Lung (tissue), 12 donors: ENCODE results near the gene HIP1R. TPM values are rescaled to one million over a fixed set of nuclear protein-coding genes. Genes with fewer than 3 reads are reported as not detected.
"Not testable (repeated sequence)": the region's sequence is repeated elsewhere in the genome, so short reads cannot be mapped to it uniquely, and the experiment has no call there.

ENCODE experiments used
- ATAC-seq: fragments of 200-7000 bp; cut with Tn5 transposase; one replicate; pipeline ENCODE4 v1.9.1; 2020; ENCODE audit warnings: moderate number of reproducible peaks; ENCODE audit not compliant: insufficient read depth, low FRiP score
- DNase-seq, 3 donors: peaks; one replicate each; pipeline ENCODE4 v3.0.0-alpha.2; 2013 to 2017
- H3K27ac ChIP-seq, 2 donors: one replicate each; pipeline ENCODE4 v1.5.1; 2013; ENCODE audit warnings: mild to moderate bottlenecking in 2 of 2, moderate library complexity in 2 of 2, control low read depth in 1 of 2, inconsistent platforms in 1 of 2, low read depth in 1 of 2, low read length in 1 of 2
- H3K27me3 ChIP-seq, 3 donors: one replicate each; pipeline ENCODE4 v1.5.1; 2013; ENCODE audit warnings: low read length in 2 of 3; ENCODE audit not compliant: control insufficient read depth in 3 of 3, insufficient read depth in 3 of 3
- H3K36me3 ChIP-seq, 4 donors: one replicate each; pipeline ENCODE4 v1.5.1; 2013; ENCODE audit warnings: low read length in 4 of 4, mild to moderate bottlenecking in 1 of 4, moderate library complexity in 1 of 4; ENCODE audit not compliant: control insufficient read depth in 4 of 4, insufficient read depth in 4 of 4
- H3K4me1 ChIP-seq, 5 donors: one replicate each; pipeline ENCODE4 v1.5.1; 2013; ENCODE audit warnings: low read length in 5 of 5, mild to moderate bottlenecking in 2 of 5, moderate library complexity in 1 of 5; ENCODE audit not compliant: control insufficient read depth in 5 of 5, insufficient read depth in 5 of 5
- H3K4me3 ChIP-seq: one replicate; pipeline ENCODE4 v1.5.1; 2013; ENCODE audit warnings: mild to moderate bottlenecking, control low read depth, moderate library complexity
- H3K9ac ChIP-seq, 2 donors: one replicate each; pipeline ENCODE4 v1.5.1; 2013; ENCODE audit warnings: low read length in 2 of 2, control low read depth in 1 of 2; ENCODE audit not compliant: insufficient read depth in 1 of 2
- H3K9me3 ChIP-seq, 4 donors: one replicate each; pipeline ENCODE4 v1.5.1; 2013; ENCODE audit warnings: low read length in 3 of 4, mild to moderate bottlenecking in 1 of 4, moderate library complexity in 1 of 4; ENCODE audit not compliant: control insufficient read depth in 4 of 4, insufficient read depth in 3 of 4
- WGBS, 2 donors: extraction: QIAGEN DNeasy Blood & Tissue Kit; methylation state at CpG; one replicate each; pipeline ENCODE4 v1.1.7; 2013; 5-methylcytosine and 5-hydroxymethylcytosine counted together
- polyA plus RNA-seq, 2 donors: library from polyadenylated mRNA; stranded (reverse); fragments of 200-250 nt; gene quantifications; one replicate each; pipeline ENCODE4 v1.2.1, GENCODE V29; 2013
- total RNA-seq, 2 donors: library from RNA; depleted of rRNA in 1 of 2; stranded (reverse); fragments of >200 nt in 1 of 2; gene quantifications; one replicate each; pipeline ENCODE4 v1.2.1, GENCODE V29; 2014 to 2021
- TF ChIP-seq, protein P1 (sequence below): IDR thresholded peaks from 2 replicates; pipeline ENCODE4 v1.5.1; 2012; ENCODE audit warnings: mild to moderate bottlenecking; ENCODE audit errors: control extremely low read depth, extremely low read depth
- donor health status: control.
- donor health status: control.
- donor health status: Bipolar disorder and iron deficiency.
- donor health status: healthy.
- donor health status: DM: yes; HTN: yes; CAD: no.

HIP1R gene
- total and polyA plus RNA-seq, 4 donors = 33.8 to 56.3 (median 35.4) TPM

DNA sequence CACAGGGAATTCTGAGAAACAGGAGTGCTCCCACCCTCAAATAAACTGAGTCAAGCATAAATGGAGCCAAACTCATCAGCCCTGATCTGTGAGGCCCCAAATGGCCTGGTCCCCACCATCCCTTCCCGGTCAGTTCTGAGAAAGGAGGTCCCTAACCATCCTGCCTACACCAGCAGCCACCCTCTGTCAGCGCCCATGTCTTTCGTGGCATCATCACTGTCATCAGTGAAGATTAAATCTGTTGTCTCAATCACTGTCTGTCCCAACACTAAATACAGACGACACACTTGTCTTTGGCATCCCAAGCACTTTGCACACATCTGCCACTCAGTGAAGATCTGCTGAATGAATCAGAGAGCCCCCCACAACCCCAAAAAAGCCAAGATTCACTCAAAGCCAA lies 38.3 kb downstream of the HIP1R start:
- ATAC-seq = no peak
- TF ChIP-seq, protein P1, sequence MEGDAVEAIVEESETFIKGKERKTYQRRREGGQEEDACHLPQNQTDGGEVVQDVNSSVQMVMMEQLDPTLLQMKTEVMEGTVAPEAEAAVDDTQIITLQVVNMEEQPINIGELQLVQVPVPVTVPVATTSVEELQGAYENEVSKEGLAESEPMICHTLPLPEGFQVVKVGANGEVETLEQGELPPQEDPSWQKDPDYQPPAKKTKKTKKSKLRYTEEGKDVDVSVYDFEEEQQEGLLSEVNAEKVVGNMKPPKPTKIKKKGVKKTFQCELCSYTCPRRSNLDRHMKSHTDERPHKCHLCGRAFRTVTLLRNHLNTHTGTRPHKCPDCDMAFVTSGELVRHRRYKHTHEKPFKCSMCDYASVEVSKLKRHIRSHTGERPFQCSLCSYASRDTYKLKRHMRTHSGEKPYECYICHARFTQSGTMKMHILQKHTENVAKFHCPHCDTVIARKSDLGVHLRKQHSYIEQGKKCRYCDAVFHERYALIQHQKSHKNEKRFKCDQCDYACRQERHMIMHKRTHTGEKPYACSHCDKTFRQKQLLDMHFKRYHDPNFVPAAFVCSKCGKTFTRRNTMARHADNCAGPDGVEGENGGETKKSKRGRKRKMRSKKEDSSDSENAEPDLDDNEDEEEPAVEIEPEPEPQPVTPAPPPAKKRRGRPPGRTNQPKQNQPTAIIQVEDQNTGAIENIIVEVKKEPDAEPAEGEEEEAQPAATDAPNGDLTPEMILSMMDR = no peak
- DNase-seq = peak in 1 of 3 donors; percentile 3
- H3K9ac ChIP-seq = no peak overlapping the region
- H3K27me3 ChIP-seq = no peaks in the 10 kb centered on the region
- peaks cover 24 to 42% (median 37%) of the 10 kb centered on the region in 5 donors for H3K4me1 ChIP-seq
- H3K4me3 ChIP-seq = no peak overlapping the region
- H3K36me3 ChIP-seq = peaks cover 0 to 20% (median 14%) of the 10 kb centered on the region in 4 donors
- peak overlapping the region in 1 of 2 donors; percentile 84 for H3K27ac ChIP-seq
- WGBS, 2 donors = 77 to 87% methylated on average over 4 of the region's 4 CpGs
- H3K9me3 ChIP-seq = no peaks in the 10 kb centered on the region

DNA sequence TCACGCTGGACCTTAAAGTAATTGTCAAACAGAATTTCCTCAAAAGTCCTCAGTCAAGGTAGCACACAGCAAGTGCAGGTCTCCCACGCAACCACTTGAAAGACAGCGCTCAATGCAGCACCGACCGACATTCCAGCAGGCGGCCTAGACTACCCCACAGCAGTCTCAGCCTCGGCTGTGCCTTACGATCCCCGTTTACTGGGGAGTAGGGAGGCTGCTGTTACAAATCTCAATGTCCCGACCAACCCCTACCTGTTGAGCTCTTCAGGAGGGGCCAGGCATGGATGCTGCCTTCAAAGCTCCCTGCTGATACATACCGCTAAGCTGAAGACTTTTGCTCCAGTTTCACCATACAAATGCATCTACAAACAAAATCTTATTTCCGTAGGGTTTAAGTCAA lies 38.8 kb downstream of the HIP1R start:
- no peak overlapping the region for H3K9ac ChIP-seq
- H3K4me3 ChIP-seq = no peak overlapping the region
- H3K36me3 ChIP-seq = peaks cover 0 to 16% (median 9%) of the 10 kb centered on the region in 4 donors
- H3K27me3 ChIP-seq = no peaks in the 10 kb centered on the region
- ATAC-seq (no peak), DNase-seq (peak in 1 of 3 donors; percentile 43)
- no peaks in the 10 kb centered on the region for H3K9me3 ChIP-seq
- H3K4me1 ChIP-seq = peaks cover 24 to 42% (median 37%) of the 10 kb centered on the region in 5 donors
- H3K27ac ChIP-seq = peak overlapping the region in 1 of 2 donors; percentile 38
- TF ChIP-seq, protein P1 = no peak
- WGBS, 2 donors = 80 to 90% methylated on average over 12 of the region's 12 CpGs

GRCh38 chr12:122875590-122876220 lies 40.4 kb downstream of the HIP1R start:
- WGBS, 2 donors = 72 to 76% methylated on average over 7 of the region's 7 CpGs
- ATAC-seq (no peak), DNase-seq (peak in 1 of 3 donors; percentile 12)
- H3K9me3 ChIP-seq = no peaks in the 10 kb centered on the region
- TF ChIP-seq, protein P1 = no peak
- H3K4me3 ChIP-seq = no peak overlapping the region
- H3K27ac ChIP-seq = no peak overlapping the region
- H3K9ac ChIP-seq = no peak overlapping the region
- peaks cover 0 to 8% (median 0%) of the 10 kb centered on the region in 4 donors for H3K36me3 ChIP-seq
- peaks cover 24 to 45% (median 37%) of the 10 kb centered on the region in 5 donors for H3K4me1 ChIP-seq
- H3K27me3 ChIP-seq = no peaks in the 10 kb centered on the region

DNA sequence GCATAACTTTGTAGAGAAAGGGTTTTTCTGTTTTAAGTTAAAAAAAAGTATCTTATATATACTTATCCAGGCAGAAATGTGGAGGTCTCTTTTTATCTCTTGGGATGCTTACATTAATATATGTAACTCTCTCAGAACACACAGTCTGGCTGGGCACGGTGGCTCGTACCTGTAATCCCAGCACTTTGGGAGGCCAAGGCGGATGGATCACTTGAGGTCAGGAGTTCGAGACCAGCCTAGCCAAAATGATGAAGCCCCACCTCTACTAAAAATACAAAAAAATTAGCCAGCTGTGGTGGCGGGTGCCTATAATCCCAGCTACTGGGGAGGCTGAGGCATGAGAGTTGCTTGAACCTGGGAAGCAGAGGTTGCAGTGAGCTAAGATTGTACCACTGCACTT lies 41.0 kb downstream of the HIP1R start:
- not testable (repeated sequence) for H3K27ac ChIP-seq, ATAC-seq

More for the DNA sequence above, 41.0 kb downstream of the HIP1R start:
- H3K9me3 ChIP-seq, DNase-seq, H3K4me3 ChIP-seq, H3K27me3 ChIP-seq, H3K9ac ChIP-seq, H3K36me3 ChIP-seq: not testable (repeated sequence)
- 94 to 98% methylated on average over 5 of the region's 5 CpGs for WGBS, 2 donors
- H3K4me1 ChIP-seq = peaks cover 24 to 40% (median 37%) of the 10 kb centered on the region in 5 donors
